GM19240 (cell line): ENCODE data around the gene ZBTB7C.
A peak's percentile ranks its signal among the peaks of the same experiment; 100 is the strongest.

Experiments used
- DNase-seq: peaks from one replicate; pipeline ENCODE4 v3.0.0; 2011; ENCODE audit warnings: low spot score; ENCODE audit not compliant: insufficient read length

Gene ZBTB7C

DNA sequence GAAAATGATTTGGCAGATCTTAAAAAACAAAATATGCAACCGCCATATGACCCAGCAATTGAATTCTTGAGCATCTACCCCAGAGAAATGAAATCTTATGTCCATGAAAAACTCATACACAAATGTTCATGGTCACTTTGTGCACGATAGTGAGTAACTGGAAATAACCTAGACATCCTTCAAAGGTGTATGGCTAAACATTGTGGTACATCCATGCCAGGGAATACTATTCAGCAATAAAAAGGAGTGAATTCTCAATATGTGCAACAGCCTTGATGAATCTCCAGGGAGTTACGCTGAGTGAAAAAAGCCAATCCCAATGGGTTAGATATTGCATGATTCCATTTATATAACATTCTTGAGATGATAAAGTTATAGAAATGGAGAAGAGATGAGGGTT, 366.0 kb downstream of the ZBTB7C start:
- no peak for DNase-seq

DNA sequence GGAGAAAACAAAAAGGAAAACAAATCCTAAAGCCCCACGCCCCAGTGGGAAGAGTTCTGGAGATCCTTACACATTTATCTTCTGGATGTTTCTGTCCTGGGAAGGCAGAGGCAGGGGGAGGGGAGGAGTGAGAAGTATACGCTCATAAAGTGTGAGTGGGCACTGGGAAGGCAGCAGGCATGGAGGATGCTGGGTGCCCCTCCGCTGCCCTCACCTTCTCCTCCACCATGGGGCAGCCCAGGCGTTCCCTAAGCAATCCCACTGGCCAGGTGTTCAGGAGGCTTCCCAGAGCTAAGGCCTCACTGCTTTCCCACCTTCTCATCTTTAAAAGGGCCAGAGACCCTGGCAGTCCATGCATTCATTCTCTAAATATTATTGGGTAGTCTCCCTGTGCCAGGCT, 366.8 kb downstream of the ZBTB7C start:
- DNase-seq = no peak

DNA sequence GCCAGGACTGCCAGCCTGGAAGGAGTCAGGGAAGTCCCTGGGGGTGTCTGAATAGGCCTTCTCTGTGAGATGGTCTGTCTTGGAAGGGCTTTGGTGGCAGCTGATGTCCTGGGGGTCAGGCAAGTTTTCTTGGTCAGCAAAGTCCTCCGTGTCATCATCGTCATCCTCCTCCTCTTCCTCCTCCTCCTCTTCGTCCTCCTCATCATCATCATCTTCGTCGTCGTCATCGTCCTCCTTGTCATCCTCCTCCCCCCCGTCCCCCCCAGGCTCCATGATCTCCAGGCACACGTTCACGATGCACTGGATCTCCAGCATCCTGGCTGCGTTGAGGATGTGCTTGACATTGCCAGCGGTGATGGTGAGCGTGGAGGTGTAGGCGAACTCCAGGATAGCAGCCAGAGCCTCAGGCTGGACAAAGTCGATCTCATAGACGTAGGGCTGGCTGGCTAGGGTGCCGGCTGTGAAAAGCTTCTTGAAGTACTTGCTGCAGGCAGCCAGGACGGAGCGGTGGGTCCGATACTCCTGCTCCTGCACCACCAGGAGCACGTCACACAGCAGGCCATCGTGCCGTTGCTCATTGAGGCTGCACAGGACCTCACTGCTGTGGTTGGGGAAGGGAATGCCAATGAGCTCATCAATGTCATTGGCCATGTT, 368.6 kb downstream of the ZBTB7C start:
- no peak for DNase-seq

DNA sequence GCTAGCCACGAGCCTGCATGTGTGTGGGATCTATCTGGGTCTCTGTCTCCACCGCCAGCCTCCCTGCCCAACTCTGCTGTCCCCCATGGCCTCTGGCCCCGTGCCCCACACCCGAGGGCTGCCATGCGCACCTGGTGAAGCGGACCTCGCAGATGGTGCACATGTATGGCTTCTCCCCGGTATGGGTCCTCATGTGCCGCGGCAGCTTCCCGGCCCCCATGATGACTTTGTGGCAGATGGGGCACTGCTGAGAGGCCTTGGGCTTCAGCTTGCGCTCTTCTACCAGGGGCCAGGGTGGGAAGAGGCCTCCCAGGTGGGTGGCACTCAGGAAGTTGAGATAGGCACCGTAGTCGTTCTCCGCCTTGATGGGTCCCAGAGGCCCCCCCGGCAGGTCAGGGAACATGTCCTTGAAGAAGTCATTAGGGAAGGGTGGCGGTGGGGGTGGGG, 369.4 kb downstream of the ZBTB7C start:
- DNase-seq = no peak

DNA sequence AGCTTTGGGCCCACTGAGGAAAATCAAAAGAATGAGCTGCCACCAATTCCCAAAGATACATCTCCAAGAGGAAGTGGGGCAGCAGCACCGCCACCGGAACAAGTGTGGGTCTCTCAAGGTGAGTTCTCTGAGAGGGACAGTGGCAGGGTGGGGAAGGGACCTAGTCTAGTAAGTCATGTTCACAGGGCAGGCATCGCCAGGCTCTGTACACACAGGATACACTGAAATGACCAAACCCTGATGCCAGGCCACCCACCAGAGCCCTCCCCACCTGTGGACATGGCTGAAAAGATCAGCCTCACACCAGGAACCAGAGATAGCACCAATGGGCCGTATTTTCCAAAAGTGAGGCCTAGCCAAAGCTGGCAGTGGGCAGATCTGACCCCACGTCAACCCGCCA, 370.5 kb downstream of the ZBTB7C start:
- DNase-seq = no peak

DNA sequence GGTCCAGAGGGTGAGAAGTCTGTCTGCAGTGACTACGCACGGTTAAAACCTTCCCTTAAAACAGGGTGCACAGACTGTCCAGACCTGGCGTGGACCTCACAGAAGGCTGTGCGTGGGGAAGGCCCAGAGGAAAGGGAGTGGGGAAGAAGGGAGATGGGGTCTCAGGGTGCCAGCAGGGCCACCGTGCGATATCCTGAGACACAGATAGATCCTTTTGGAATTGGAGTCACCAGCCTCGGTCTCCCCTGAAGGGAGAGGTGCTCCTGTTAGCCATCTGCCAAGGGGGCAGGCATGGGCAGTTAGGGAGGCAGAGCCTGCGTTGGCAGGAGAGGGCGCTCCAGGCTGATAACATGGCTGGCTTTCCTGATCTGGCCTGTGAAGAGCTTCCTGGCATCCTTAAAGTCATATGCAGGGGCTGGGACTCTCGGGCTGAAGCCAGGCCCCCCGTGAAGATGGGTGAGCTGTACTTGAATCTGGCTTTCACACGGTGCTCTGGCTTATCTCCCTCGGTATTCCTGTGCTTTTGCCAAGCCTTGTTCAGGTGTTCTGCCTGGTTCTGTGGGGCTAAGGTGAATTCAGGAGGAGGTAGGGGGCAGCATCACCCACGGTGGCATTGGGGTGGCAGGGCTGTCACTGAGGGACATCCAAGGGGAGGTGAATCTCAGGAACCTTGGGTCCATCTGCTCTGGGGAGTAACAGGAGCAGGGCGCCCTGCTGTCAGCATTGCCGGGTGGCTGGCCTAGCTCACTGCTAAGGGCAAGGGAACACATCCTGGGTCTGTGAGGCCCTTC, 371.5 kb downstream of the ZBTB7C start:
- DNase-seq = no peak

DNA sequence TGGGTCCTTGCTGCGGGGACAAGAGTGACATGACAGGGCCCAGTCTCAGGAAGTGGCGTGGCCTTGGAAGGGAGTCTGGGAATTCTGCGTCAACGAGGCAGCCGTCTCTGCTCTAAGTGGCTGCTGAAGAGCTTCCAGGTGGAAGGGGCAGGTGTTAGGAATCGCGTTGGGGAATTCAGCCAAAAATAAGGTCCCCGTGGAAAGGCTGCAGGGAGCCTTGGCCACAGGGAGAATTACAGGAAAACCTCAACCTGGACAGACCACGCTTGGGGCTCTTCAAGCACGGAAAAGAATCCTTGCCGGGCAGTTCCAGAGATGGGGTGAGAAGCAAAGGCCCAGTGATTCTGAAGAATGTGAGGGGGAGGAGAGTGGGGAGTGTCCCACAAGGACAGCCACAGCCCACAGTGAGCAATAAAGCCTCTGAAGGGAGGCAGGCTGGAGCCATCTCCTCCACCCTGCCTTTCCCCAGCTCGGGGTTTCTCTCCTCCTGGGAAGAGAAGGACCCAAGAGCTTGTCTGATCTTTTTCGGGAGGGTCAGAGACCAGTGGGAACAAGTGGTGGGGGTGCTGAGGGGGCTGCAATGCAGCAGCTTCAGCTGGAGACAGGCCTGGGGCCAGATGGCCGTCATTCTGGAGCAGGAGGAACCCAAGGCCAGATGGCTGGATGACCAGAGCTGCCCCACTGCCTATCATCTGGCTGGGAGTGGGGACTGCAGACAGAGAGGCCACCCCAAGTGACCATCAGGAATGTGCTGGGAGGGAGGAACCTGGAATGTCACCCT, 372.4 kb downstream of the ZBTB7C start:
- no peak for DNase-seq

DNA sequence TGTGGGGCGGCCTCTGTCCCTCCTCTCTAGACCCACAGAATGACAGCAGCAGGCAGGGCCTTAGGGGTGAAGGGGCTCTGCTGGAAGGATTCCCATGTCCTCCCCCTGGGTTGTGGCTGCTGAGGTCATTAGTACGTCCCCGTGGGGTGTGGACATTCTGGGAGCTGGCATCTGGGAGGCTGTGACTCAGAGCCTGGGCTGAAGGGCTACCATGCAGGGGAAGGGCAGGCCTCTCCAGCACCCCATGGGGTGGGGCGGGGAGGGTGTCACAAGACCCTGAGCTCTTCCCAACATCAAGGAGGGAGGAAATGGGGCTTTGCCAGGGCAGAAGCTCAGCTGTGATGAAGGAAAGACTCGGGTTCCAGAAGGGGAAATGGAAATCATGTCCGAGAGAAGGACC, 373.0 kb downstream of the ZBTB7C start:
- no peak for DNase-seq

DNA sequence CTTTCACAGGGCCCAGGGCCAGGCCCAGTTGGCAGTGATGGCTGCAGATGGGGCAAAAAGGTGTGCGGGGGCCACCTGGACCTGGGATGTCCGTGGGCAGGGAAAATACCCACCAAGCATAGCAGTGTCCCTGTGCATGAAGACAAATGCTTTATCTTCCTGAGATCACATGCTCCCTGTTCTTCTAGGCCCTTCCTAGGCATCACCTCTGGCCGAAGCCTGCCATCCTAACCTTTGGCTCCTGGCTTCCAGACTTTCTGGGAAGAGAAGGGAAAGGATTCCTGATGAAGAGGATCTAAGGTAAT, 373.7 kb downstream of the ZBTB7C start:
- DNase-seq = no peak

DNA sequence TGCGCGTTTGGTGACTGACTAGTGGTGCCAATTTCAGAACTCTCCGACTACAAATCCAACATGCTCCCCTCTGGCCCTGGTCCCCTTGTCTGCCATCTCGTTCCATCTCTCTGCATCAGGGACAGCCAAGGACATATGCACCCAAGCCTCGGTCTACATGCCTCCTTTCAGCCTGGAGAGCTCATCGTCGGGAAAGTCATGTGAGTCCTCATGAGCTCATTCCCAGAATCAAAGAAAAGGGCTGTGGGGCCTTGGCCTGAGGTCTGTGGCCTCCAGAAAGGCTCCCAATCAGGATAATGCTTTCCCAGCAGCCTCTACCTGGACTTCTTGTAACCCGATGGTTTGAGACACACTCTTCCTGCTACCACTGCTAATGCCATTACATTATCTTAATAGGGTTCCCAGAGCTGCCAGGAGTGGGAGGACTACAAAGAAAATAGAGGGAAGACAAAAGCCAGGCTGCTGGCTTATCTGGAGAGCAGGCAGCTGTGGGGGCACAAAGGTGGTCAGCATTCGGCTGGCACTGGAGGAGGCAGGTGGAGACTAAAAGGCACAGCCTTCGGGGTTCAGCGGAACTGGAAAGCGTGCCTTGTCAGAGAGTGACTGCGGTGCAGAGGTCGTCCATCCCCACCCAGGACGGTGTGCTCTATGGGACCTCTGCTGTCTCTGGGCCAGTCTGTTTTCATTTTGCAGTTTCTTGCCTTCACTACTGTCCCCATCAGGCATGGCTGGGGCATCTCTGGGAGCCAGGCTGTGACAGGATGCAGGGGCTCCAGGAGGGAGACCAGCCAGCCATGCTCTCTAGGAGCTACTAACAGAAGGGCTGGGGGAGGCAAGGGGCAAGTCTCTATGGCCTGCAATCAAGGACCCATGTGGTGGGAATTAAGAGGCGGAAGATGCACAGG, 374.3 kb downstream of the ZBTB7C start:
- DNase-seq = no peak

DNA sequence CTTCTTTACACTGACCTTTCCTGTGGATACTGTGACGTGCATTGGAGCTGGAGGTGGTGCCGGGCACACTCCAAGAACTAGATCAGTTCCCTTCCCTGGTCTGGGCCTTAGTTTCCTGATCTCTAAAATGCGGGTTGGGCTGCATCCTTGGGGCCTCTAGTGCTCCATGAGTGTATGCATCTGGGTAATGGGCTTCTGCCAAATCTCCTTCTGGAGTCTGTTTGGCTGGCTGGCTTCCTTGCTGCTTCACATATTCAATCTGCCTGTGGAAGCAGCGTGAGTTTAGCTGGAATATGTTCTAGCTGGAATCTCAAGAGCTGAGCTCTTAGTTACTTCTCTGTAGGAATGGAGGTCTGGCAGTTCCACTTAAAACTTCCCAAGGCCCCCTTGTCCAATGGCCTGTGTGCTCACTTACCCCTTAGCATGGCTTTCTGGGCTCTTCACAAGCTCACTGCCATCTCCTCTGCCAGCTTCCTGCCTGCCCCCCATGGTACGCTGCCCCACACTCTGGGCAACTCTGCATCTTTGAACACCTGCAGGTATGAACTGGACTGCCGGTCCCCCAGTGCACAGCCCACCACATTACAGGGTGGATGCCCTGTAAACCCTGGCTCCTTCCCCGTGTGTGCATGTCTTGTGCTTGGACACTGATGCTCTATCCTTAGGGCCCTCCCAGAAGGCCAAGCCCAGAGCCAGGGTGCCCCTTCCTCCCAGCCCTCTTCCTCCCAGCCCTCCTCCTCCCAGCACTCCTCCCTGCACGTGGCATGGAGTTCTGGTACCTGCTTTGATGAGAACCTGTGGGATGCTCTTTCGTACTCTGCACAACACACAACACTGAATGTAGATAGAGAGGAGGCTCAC, 375.2 kb downstream of the ZBTB7C start:
- DNase-seq = no peak

DNA sequence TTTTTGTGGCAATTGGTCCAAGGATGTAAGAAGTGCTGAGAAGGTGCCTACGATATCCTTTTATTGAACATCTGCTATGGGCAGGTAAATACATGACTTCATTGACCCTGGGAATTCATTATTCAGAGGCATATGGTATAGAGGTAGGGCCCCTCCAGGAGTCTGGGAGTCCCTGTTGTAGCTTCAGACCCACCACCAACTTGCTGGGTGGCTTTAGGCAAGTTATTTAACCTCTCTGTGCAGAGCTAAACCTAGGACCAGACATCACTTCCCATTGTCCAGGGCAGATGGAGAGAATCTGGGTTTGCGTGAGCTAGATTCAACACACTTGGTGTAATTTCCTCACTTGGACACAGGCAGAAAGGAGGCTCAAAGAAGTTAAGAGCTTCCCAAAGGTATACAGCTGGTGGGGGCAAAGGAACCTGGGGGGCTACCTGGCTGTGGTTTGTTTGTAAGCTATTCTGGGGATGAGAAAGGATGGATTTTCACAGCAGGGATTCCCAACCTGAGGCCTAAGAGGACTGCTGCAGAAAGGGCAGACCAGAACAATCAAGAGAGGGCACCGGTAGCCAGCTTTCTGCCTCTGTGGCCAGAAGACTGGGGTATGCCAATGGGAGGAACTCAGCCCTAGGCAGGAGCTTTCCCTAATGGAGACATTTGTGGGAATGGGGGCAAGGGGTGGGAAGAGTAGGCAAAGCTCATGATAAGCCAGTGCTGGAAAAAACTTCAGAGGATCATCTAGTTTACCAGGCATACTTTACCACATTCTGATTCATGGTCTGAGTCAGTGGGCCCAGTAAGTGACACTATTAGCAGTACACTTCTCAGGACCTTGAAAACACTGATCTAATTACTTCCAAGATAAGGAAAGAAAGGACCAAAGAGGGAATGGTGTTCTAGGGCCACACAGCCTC, 376.1 kb downstream of the ZBTB7C start:
- no peak for DNase-seq

DNA sequence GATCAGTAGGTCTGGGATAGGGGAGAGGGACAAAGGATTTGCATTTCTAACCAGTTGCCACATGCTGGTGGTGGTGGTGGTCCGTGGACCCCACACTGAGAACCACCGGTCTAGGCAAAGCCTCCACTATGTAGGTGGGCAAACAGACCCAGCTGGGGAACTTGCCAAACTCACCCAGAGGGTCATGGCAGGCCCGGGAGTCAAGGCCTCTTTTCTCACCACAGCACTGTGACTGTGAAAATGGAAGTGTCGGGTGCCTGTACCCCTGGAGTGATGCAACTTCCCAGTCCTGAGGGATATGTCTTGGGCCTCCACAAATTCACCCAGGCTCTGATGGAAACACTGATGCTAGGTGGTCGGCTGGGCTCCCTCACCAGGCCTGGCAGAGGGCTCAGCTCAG, 377.5 kb downstream of the ZBTB7C start:
- no peak for DNase-seq

DNA sequence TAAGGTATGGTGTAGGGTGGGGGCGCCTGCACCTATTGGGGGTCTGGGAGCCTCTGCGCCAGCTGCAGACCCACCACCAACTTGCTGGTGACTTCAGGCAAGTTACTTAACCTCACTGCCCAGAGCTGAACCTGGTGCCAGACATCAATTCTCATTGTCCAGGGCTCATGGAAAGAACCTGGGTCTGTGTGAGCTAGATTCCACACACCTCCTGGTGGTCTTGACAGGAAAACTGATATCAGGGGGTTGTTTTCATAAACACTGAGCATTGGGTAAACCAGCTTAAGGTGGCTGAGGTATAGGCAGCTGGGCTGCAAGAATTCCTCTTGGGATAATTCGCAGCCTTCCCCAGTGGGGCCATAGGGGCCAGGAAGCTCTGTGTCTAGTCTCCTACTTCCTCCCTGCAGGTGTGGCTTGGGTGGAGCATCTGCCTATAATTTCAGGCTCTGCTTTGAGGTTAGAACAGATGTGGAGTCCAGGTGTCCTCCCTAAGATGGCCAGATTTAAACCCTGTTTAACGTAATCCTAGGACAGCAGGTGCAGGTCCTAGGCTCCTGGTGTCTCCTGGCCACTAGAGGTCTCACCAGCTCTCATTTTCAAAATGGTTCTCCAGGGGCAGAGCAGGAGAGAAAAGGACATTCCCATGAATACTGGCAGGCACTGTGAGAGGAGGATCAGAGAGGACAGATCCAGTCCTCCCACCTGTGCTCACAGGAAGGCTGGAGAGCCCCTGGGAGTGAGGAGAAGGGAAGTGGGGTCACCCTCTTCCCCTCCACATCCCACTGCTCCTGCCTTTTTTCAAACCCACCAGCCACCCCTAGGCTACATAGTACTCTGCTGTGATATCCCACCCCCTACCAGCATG, 378.3 kb downstream of the ZBTB7C start:
- peak; percentile 41 for DNase-seq

DNA sequence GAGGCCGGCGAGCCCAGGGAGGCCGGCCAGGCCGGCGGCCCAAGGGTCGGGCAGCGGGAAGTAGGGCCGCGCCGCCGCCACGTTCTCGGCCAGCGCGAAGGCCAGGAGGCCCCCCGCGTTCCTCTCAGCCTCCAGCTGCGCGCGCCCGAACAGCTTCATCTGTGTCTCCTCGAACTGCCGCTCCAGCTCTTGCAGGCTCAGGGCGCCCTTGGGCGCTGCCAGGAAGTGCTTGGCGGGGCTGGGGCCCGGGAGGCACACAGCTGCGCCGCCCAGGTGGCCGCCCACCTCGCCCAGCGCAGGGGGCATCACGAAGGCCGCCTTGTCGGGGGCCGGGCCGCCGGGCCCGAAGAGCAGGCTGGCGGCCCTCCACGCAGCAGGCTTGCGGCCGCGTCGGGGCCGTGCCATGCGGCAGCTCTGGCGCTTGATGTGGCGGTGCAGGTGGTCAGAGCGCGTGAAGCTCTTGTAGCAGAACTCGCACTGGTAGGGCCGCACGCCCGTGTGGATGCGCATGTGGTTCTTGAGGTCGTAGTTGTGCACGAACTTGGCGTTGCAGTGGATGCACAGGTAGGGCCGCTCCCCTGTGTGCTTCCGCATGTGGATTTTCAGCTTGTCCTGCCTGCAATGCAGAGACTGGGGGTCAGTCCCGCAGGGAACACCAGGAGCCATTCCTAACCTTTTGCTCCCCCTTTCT, 379.7 kb downstream of the ZBTB7C start:
- no peak for DNase-seq

DNA sequence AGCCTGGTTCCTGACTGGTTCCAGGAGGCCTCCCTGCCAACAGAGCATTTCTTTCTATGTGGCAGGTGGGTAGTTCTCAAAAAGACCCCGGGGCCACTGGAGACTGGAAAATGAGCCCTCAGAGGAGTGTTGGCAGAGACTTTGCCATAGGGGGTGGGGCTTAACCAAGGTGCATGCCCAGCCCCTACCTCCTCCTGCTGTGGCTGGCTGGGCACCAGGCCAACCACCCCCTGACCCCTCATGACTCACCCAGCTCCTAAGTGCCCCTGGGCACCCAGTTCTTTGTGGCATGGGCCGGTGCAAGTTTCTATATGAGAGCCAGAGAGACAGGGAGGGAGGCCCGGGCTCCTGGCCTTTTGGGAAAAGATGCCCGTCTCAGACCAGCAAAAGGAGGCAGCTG, 380.5 kb downstream of the ZBTB7C start:
- no peak for DNase-seq

DNA sequence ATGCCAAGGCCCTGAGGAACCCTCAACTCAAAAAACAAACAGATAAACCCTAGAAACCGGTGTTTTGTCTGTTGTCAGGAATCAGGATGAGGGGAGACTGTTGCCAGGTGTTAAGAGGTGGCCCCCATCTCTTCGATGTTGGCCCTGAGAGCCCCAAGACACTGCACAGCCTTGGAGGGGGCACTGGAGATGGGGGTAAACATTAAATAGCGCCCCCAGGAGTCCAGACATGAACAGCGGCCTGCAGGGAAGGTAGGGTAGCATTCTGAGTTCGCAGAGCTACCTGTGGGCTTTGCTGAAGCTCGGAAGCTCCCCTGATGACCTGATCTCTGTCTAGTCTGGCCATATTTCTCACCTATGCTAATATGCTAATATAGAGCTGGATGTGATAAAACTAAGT, 381.1 kb downstream of the ZBTB7C start:
- no peak for DNase-seq

DNA sequence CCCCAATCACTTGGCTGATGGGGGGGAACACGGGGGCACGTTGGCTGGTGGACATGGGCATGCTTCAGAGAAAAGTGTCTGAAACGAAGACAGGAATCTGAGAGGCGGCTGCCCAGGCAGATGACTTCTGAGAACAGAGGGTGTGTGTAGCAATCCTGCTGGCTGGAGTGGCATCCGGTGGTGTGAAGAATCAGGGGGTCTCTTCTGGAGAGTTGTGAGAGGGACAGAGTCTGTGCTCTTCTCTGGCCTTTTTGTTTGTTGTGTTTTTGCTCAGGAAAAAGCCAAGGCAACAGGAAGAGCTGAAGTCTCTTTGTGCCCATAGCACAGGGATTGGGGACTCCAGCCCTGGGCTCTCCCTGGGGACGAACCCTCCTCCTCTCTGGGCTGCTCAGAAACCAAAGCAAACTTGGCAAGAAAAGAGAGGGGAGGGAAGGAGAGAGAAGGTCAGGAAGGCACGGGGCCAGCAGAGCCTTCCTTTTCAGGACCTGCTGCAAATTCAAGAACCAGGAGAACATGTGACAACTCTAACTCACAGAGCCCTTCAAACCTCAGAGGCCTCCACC, 381.7 kb downstream of the ZBTB7C start:
- DNase-seq = no peak
